NCI-H82 treated with DMSO at 0.1 percent for 48 hours (cell line): ENCODE data around the gene GPSM1.

Experiments
- DNase-seq: peaks from one replicate; lab custom pipeline; 2025; ENCODE audit not compliant: unreplicated experiment; lab: John Stamatoyannopoulos, UW

Gene GPSM1

GRCh38 chr9:136331030-136331429, 3.7 kb downstream of the GPSM1 start:
- no peak for DNase-seq

- no peak for DNase-seq
Measured at GRCh38 chr9:136331556-136332481, 4.5 kb downstream of the GPSM1 start.

GRCh38 chr9:136332482-136332983, 5.2 kb downstream of the GPSM1 start:
- DNase-seq, result no peak

- no peak for DNase-seq
Measured at GRCh38 chr9:136333045-136333444, 5.7 kb downstream of the GPSM1 start.

- no peak for DNase-seq
Measured at GRCh38 chr9:136333486-136333885, 6.1 kb downstream of the GPSM1 start.

- no peak for DNase-seq
Measured at GRCh38 chr9:136334541-136334940, 7.2 kb downstream of the GPSM1 start.

GRCh38 chr9:136335296-136336155, 8.2 kb downstream of the GPSM1 start:
- no peak for DNase-seq

- no peak for DNase-seq
Measured at GRCh38 chr9:136336156-136336870, 9.0 kb downstream of the GPSM1 start.

- DNase-seq, result no peak
Measured at GRCh38 chr9:136336881-136337280, 9.5 kb downstream of the GPSM1 start.

GRCh38 chr9:136337416-136338395, 10.4 kb downstream of the GPSM1 start:
- no peak for DNase-seq

GRCh38 chr9:136338511-136338910, 11.2 kb downstream of the GPSM1 start:
- no peak for DNase-seq

GRCh38 chr9:136339173-136339957, 12.0 kb downstream of the GPSM1 start:
- peak; percentile 62 for DNase-seq

- no peak for DNase-seq
Measured at GRCh38 chr9:136339958-136340310, 12.6 kb downstream of the GPSM1 start.

GRCh38 chr9:136340356-136341041, 13.2 kb downstream of the GPSM1 start:
- no peak for DNase-seq

- no peak for DNase-seq
Measured at GRCh38 chr9:136341042-136341655, 13.8 kb downstream of the GPSM1 start.

GRCh38 chr9:136341769-136342168, 14.4 kb downstream of the GPSM1 start:
- DNase-seq, result no peak

- DNase-seq, result no peak
Measured at GRCh38 chr9:136342181-136343120, 15.1 kb downstream of the GPSM1 start.
